DOHH2 (cell line): ENCODE measurements around the gene LRRC56.
A peak's percentile ranks its signal among the peaks of the same experiment; 100 is the strongest.

Experiments
- CTCF ChIP-seq: fragments of 200-600 bp; sonication (generic); IDR thresholded peaks from one replicate; pipeline ENCODE4 v1.5.1; 2014; ENCODE audit warnings: antibody characterized with exemption, mild to moderate bottlenecking, low read depth, low read length; ENCODE audit not compliant: poor library complexity, severe bottlenecking
- EZH2phosphoT487 ChIP-seq: fragments of 200-600 bp; sonication (generic); IDR thresholded peaks from 2 replicates; pipeline ENCODE4 v1.6.1; 2017; ENCODE audit warnings: borderline replicate concordance, mild to moderate bottlenecking, antibody characterized with exemption, low read length, moderate library complexity, mixed read lengths

- TF ChIP-seq CTCF (no peak), EZH2phosphoT487 (peak; percentile 91)
These were observed 18.7 kb downstream of the LRRC56 start for GRCh38 chr11:555780-556661.
